Activated T-cell treated with anti-CD3 and anti-CD28 coated beads, Interleukin-2, amount 50 U/mL, for 4 hours (primary cell): ENCODE results near the gene SRD5A1. TPM values are rescaled to one million over a fixed set of nuclear protein-coding genes. Genes with fewer than 3 reads are reported as not detected.

Experiments
- ATAC-seq, 2 donors: fragments of 200-7000 bp; cut with Tn5 transposase; one replicate each; pipeline ENCODE4 v1.10.0; 2021
- DNase-seq: peaks from one replicate; pipeline ENCODE4 v3.0.0-alpha.2; 2020
- H3K27me3 Mint-ChIP-seq: one replicate; pipeline ENCODE4 v1.8.0; 2021; ENCODE audit warnings: low read depth, mixed read lengths
- H3K36me3 Mint-ChIP-seq: one replicate; pipeline ENCODE4 v1.8.0; 2022; ENCODE audit warnings: mixed read lengths; ENCODE audit not compliant: insufficient read depth
- H3K4me1 Mint-ChIP-seq: one replicate; pipeline ENCODE4 v1.8.0; 2021; ENCODE audit warnings: low read depth, mixed read lengths
- H3K4me3 Mint-ChIP-seq: one replicate; pipeline ENCODE4 v1.8.0; 2021; ENCODE audit warnings: mild to moderate bottlenecking, moderate library complexity, mixed read lengths
- H3K9me3 Mint-ChIP-seq: one replicate; pipeline ENCODE4 v1.8.0; 2021; ENCODE audit warnings: mixed read lengths
- total RNA-seq, 3 donors: library from RNA; stranded (reverse); gene quantifications; one replicate each; pipeline ENCODE4 v1.2.1, GENCODE V29; 2021

The SRD5A1 gene
- total RNA-seq, 3 donors from 2014 or later: 7.1 to 9.6 (median 8.8) TPM

DNA sequence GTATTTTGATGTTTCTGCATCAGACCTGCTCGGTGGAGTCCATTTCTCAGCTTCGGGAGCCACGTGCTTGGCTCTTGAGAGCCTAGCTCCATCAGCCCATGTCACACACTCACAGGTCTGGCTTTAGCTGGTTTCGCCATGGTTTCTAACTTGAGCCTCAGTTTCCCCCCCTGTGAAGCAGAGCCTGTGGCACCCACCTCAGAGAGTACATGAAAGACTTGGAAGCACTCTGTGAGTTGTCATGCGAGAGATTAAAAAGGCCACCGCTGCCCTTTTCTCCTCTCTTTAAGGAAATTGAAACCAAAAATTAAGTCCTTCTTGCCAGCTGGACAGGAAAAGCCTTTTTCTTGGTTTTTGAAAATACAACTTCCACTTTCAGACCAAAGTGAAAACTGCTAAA is 88.8 kb downstream of the SRD5A1 start:
- DNase-seq (no peak), ATAC-seq (no peak)
- no peaks in the 10 kb centered on the region for H3K27me3 Mint-ChIP-seq
- peaks cover 19% of the 10 kb centered on the region for H3K36me3 Mint-ChIP-seq
- no peaks in the 10 kb centered on the region for H3K9me3 Mint-ChIP-seq
- H3K4me3 Mint-ChIP-seq: peak overlapping the region; percentile 56
- H3K4me1 Mint-ChIP-seq: peaks cover 91% of the 10 kb centered on the region

DNA sequence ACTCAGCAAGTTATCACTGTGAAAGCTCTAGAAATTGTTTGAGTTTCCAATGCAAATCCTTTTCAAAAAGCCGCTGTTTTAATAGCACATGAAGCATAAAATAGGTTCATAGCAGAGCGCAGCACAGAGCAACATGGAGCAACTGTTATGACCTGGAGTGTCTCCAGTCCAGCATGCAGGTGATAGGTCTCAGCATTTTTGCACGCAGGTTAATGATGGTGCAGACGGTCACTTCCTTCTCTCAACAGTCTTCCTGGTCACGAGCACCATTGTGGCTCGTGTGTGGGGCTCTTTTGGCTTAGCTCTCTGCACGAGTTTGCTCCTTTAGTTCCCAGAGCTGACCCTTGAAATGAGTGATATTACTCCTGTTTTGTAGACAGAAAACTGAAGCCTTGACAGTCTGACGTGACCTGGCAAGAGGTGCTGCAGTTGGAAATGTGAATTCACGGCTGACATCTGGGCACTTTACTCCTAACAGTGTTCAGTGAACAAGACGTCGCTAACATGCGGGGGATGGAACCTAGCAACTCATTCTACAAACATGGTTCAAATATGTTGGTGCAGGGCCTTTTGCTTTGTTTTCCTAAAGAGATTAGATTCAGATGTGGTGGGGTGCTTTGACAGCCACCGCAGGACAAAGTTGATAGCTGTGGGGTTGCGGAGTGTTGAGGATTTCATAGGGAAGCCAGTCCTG is 90.0 kb downstream of the SRD5A1 start:
- Mint-ChIP-seq H3K4me1 (peaks cover 91% of the 10 kb centered on the region), H3K9me3 (no peaks in the 10 kb centered on the region), H3K36me3 (peaks cover 19% of the 10 kb centered on the region), H3K4me3 (no peak overlapping the region), H3K27me3 (no peaks in the 10 kb centered on the region)
- ATAC-seq: no peak
- no peak for DNase-seq

DNA sequence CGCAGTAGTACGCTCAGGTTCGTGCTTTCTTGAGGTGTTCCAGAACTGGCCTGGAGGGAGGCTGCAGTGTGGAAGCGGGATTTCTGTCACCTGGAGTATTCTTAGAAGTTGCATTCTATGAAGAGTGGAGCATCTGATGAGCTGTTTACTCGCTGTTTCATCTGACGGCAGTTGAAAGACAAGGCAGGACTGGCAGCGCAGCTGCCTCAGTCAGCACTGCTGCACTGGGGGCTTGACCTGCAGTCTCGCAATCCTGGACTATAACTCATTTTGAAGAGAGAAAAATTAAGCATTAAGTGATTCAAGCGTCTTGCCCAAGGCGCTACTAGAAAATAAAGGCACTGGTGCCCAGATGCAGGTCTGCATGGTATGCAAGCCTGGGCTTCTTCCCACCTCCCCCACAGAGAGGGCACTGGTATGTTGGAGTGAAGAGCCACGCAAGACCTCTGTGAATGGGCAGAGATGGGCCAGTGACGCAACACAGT is 90.6 kb downstream of the SRD5A1 start:
- Mint-ChIP-seq H3K4me3 (no peak overlapping the region), H3K4me1 (peaks cover 90% of the 10 kb centered on the region), H3K27me3 (no peaks in the 10 kb centered on the region), H3K36me3 (peaks cover 16% of the 10 kb centered on the region), H3K9me3 (no peaks in the 10 kb centered on the region)
- no peak for DNase-seq
- no peak for ATAC-seq

Other genes with a start within 250 kb of the SRD5A1 start
- not detected for gene UBE2QL1, start 184.6 kb upstream of the SRD5A1 start, total RNA-seq
- 100 to 1,000 TPM; 160 to 175 (median 165) TPM for gene NSUN2, start 396 bp upstream of the SRD5A1 start, total RNA-seq
- gene TENT4A, start 80.0 kb downstream of the SRD5A1 start, total RNA-seq: 10 to 100 TPM; 24.7 to 27.4 (median 25.9) TPM